A673 (cell line): ENCODE results near the gene SPRING1. TPM values are rescaled to one million over a fixed set of nuclear protein-coding genes. Genes with fewer than 3 reads are reported as not detected.

ENCODE experiments used
- BruUV-seq: library from RNA; stranded (reverse); fragments of 400-500 nt; replicated peaks from 2 replicates; lab custom pipeline; 2021; lab: Mats Ljungman, UMichigan
- CTCF ChIA-PET: fragments of 300-600 bp; sonication (Branson Sonifier 250); formaldehyde crosslinking; loops from one replicate; lab custom pipeline; 2022; ENCODE audit warnings: antibody characterized with exemption; lab: Charles Lee
- POLR2A ChIA-PET: fragments of 300-600 bp; sonication (Branson Sonifier 250); formaldehyde crosslinking; loops from one replicate; lab custom pipeline; 2022; ENCODE audit warnings: antibody characterized with exemption; ENCODE audit not compliant: low non-redundant PET; lab: Charles Lee
- DNase-seq: peaks from one replicate; pipeline ENCODE4 v3.0.0-alpha.2; 2015; ENCODE audit warnings: low spot score
- H3K27ac ChIP-seq: fragments of 200-600 bp; sonication (generic); 2 replicates; pipeline ENCODE4 v1.5.1; 2016; ENCODE audit warnings: mixed run types, low read depth, mild to moderate bottlenecking, mixed read lengths, antibody characterized with exemption, low read length; ENCODE audit not compliant: poor library complexity, severe bottlenecking
- H3K27me3 ChIP-seq: fragments of 200-600 bp; sonication (generic); replicated peaks from 2 replicates; pipeline ENCODE4 v1.6.1; 2017; ENCODE audit warnings: mixed run types, low read depth, mild to moderate bottlenecking, mixed read lengths, antibody characterized with exemption, low read length; ENCODE audit not compliant: insufficient read depth, poor library complexity
- H3K36me3 ChIP-seq: fragments of 200-600 bp; sonication (generic); 2 replicates; pipeline ENCODE4 v1.6.1; 2016; ENCODE audit warnings: mixed run types, mild to moderate bottlenecking, mixed read lengths, antibody characterized with exemption, low read length; ENCODE audit not compliant: insufficient read depth, poor library complexity, severe bottlenecking
- H3K4me1 ChIP-seq: fragments of 200-600 bp; sonication (generic); 2 replicates; pipeline ENCODE4 v1.6.1; 2017; ENCODE audit warnings: mixed run types, mild to moderate bottlenecking, mixed read lengths, antibody characterized with exemption, low read length; ENCODE audit not compliant: insufficient read depth, poor library complexity, severe bottlenecking
- H3K4me3 ChIP-seq: fragments of 200-600 bp; sonication (generic); 2 replicates; pipeline ENCODE4 v1.5.1; 2016; ENCODE audit warnings: low read depth, mixed run types, mild to moderate bottlenecking, mixed read lengths, low read length; ENCODE audit not compliant: poor library complexity, severe bottlenecking
- H3K9me3 ChIP-seq: fragments of 200-600 bp; sonication (generic); 2 replicates; pipeline ENCODE4 v1.6.1; 2016; ENCODE audit warnings: mixed run types, low read depth, mild to moderate bottlenecking, mixed read lengths, antibody characterized with exemption, low read length; ENCODE audit not compliant: poor library complexity, severe bottlenecking
- EZH2 ChIP-seq: fragments of 200-600 bp; sonication (generic); IDR thresholded peaks from 2 replicates; pipeline ENCODE4 v1.6.1; 2017; ENCODE audit warnings: borderline replicate concordance, low read depth, mild to moderate bottlenecking, mixed read lengths, antibody characterized with exemption, low read length; ENCODE audit not compliant: poor library complexity, severe bottlenecking
- intact Hi-C: fragments of 100-400 bp; cut with micrococcal nuclease; formaldehyde crosslinking; loops from one replicate; pipeline ENCODE4 v1.10.0; 2022; ENCODE audit not compliant: unreplicated experiment
- total RNA-seq: library from RNA; stranded (reverse); gene quantifications from 2 replicates; pipeline ENCODE4 v1.2.3, GENCODE V29; 2021
- TF ChIP-seq, protein P1 (sequence below): fragments of 300-800, 200-600 bp; sonication (generic); conservative IDR thresholded peaks from 2 replicates; pipeline ENCODE4 v1.5.1; 2017; ENCODE audit warnings: low read depth, mild to moderate bottlenecking, antibody characterized with exemption, low read length, moderate library complexity, mixed read lengths

SPRING1 gene
- total RNA-seq, 1 experiment from 2014 or later, result 23.0 TPM

DNA sequence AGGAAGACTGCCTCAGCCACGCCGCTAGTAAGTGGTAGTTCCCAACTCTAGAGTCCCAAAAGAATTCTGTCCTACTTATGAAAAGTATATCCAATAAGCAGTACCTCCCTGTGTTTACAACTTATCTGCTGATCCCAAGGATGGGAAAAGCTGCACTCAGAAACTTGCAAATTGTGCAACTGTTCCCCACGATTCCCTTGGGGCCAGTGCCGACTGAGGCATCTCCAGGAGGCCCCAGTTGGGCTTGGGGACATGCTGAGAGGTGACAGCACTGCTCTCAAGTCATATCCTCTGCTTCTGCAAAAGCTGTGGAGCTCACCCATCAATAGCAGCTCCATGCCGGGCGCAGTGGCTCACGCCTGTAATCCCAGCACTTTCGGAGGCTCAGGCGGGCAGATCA, 23.7 kb downstream of the SPRING1 start:
- peak; percentile 38 for DNase-seq
- no peak overlapping the region for H3K27ac ChIP-seq
- H3K4me3 ChIP-seq, result no peak overlapping the region
- no peaks in the 10 kb centered on the region for H3K27me3 ChIP-seq
- H3K36me3 ChIP-seq, result no peaks in the 10 kb centered on the region
- POLR2A ChIA-PET, result no interaction called here
- no peaks in the 10 kb centered on the region for H3K9me3 ChIP-seq
- intact Hi-C loops, result no loop called here
- no TSS peak for BruUV-seq
- no peak for TF ChIP-seq EZH2
- TF ChIP-seq, protein P1, sequence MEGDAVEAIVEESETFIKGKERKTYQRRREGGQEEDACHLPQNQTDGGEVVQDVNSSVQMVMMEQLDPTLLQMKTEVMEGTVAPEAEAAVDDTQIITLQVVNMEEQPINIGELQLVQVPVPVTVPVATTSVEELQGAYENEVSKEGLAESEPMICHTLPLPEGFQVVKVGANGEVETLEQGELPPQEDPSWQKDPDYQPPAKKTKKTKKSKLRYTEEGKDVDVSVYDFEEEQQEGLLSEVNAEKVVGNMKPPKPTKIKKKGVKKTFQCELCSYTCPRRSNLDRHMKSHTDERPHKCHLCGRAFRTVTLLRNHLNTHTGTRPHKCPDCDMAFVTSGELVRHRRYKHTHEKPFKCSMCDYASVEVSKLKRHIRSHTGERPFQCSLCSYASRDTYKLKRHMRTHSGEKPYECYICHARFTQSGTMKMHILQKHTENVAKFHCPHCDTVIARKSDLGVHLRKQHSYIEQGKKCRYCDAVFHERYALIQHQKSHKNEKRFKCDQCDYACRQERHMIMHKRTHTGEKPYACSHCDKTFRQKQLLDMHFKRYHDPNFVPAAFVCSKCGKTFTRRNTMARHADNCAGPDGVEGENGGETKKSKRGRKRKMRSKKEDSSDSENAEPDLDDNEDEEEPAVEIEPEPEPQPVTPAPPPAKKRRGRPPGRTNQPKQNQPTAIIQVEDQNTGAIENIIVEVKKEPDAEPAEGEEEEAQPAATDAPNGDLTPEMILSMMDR, result no peak
- CTCF ChIA-PET, result no interaction called here
- H3K4me1 ChIP-seq, result peaks cover 51% of the 10 kb centered on the region

DNA sequence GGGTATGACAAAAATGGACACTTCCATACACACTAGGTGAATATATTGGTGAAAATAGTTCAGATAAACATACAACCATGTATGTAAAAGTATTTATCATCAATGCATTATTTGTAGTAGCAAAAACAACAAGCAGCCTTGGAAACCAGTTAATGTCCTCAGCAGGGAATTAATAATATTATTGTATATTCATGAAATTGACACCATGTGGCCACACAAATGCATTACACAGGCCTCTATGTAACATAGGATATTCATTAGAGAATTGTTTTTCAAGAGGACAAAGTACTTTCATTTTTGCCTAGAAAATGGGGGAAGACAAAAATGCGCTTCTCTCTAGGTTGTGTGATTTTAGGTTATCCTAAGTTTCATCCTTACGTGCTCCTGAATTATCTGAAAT, 24.3 kb downstream of the SPRING1 start:
- Histone ChIP-seq H3K4me1 (peaks cover 49% of the 10 kb centered on the region), H3K27me3 (no peaks in the 10 kb centered on the region), H3K4me3 (no peak overlapping the region), H3K36me3 (no peaks in the 10 kb centered on the region), H3K9me3 (no peaks in the 10 kb centered on the region), H3K27ac (no peak overlapping the region)
- ChIA-PET CTCF (no interaction called here), POLR2A (no interaction called here)
- intact Hi-C loops, result no loop called here
- BruUV-seq, result no TSS peak
- TF ChIP-seq, protein P1, result 0 out of 2 replicates have a peak, but pooled peaks have one; percentile 16
- TF ChIP-seq EZH2, result no peak
- no peak for DNase-seq

DNA sequence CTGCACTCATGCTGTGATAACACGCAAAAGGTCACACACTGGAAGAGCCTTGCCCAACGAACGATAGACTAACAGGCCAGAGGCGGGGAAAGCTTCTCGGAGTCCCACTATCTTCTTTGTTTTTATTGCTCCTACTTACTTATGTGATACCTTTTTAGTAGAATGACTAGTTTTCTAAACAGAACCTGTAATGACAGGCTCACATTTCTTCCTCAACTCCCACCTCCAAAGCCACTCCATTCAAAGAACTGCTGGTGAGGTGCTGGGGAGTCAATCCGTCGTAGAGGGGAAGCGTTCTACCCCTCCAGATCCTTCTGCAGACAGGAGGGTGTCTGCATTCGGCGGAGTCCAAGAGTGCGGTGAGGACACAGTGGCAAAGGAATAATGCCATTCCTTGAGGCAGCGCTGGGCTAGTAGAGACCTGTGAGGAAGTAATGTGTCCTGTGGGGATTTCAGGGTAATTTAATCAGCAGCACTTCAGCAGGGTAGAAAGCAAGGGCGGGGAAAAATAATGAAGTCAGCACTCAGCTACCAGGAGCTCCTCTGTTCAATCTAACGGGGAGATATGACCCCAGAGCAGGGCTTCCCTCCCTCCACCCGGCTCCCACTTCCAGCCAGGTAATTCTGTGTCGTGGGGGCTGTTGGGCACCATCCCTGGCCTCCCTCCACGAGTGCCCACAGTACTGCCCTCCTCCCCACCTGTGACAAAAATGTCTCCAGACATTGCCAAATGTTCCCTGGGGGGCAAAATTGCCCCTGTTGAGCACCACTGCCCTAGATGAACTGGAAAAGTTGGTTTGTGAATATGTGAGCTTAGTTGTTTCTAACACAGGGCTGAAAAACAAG, 25.2 kb downstream of the SPRING1 start:
- Histone ChIP-seq H3K9me3 (no peaks in the 10 kb centered on the region), H3K4me3 (no peak overlapping the region), H3K4me1 (peaks cover 43% of the 10 kb centered on the region), H3K27me3 (no peaks in the 10 kb centered on the region), H3K36me3 (no peaks in the 10 kb centered on the region), H3K27ac (no peak overlapping the region)
- DNase-seq, result peak; percentile 33
- ChIA-PET POLR2A (no interaction called here), CTCF (no interaction called here)
- TF ChIP-seq, protein P1, result no peak
- no peak for TF ChIP-seq EZH2
- BruUV-seq, result no TSS peak
- intact Hi-C loops, result no loop called here
